ENCODE data around the gene CALHM1. TPM values are rescaled to one million over a fixed set of nuclear protein-coding genes. Genes with fewer than 3 reads are reported as not detected.

CALHM1 gene
- total RNA-seq, 1 donor from 2014 or later: not detected

DNA sequence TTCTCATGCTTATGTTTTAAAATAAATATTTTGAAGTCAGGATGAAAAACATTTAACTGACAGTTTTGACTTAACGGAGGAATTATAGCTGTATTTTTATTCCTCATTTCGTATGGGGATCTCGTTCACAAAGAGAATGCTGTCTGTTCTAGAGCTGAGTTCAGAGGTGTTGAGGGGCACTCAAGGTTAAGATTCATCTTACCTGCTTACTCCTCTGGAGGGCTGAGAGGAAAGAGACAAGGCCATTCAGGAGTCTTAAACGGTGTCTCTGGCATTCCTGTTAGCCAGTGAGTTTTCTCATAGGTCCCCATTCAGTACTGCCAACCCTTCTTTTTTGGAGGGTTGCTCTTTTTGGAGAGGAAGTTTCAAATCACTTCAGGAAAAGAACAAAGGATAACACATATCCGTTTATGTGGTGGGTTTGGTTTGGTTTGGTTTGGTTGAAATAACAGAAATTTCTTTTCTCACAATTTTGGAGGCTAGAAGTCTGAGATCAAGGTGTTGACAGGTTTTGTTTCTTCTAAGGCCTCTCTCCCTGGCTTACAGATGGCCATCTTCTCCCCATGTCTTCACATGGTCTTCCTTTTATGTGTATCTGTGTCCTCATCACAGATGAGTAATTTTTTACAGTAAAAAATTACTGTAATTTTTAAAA is 29.6 kb downstream of the CALHM1 start:
- DNase-seq (ENCODE audit: low spot score): no peak
- Mint-ChIP-seq H3K4me3 (ENCODE audit: unreplicated experiment) (no peak overlapping the region), H3K36me3 (ENCODE audit: low read depth) (peaks cover 35% of the 10 kb centered on the region), H3K4me1 (ENCODE audit: low read depth) (peaks cover 7% of the 10 kb centered on the region), H3K27ac (ENCODE audit: unreplicated experiment) (no peak overlapping the region), H3K9me3 (ENCODE audit: low read depth) (no peaks in the 10 kb centered on the region), H3K27me3 (ENCODE audit: low read depth) (no peaks in the 10 kb centered on the region)
- TF ChIP-seq CTCF (IDR thresholded peaks at IDR 0.05): no peak

DNA sequence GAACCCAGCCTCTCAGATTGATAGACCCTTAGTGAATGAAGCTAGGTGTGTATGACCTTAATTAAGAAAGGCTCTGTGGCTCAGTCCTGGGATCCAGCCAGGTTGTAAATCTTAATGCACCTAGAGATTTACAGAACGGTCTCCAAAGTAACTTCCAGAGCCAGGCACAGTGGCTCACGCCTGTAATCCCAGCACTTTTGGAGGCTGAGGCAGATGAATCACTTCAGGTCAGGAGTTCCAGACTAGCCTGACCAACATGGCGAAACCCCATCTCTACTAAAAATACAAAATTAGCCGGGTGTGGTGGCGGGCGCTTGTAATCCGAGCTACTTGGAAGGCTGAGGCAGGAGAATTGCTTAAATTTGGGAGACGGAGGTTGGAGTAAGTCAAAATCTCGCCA is 30.8 kb downstream of the CALHM1 start:
- no peak overlapping the region for H3K4me3 Mint-ChIP-seq (ENCODE audit: unreplicated experiment)
- no peaks in the 10 kb centered on the region for H3K9me3 Mint-ChIP-seq (ENCODE audit: low read depth)
- H3K4me1 Mint-ChIP-seq (ENCODE audit: low read depth): no peaks in the 10 kb centered on the region
- no peak for TF ChIP-seq CTCF (IDR thresholded peaks at IDR 0.05)
- H3K36me3 Mint-ChIP-seq (ENCODE audit: low read depth): peaks cover 41% of the 10 kb centered on the region
- H3K27ac Mint-ChIP-seq (ENCODE audit: unreplicated experiment): no peak overlapping the region
- no peaks in the 10 kb centered on the region for H3K27me3 Mint-ChIP-seq (ENCODE audit: low read depth)
- no peak for DNase-seq (ENCODE audit: low spot score)

- H3K27me3 Mint-ChIP-seq (ENCODE audit: low read depth): no peaks in the 10 kb centered on the region
- TF ChIP-seq CTCF (IDR thresholded peaks at IDR 0.05): no peak
- no peak overlapping the region for H3K4me3 Mint-ChIP-seq (ENCODE audit: unreplicated experiment)
- H3K9me3 Mint-ChIP-seq (ENCODE audit: low read depth): no peaks in the 10 kb centered on the region
- H3K36me3 Mint-ChIP-seq (ENCODE audit: low read depth): peaks cover 54% of the 10 kb centered on the region
- DNase-seq (ENCODE audit: low spot score): no peak
- H3K27ac Mint-ChIP-seq (ENCODE audit: unreplicated experiment): no peak overlapping the region
- H3K4me1 Mint-ChIP-seq (ENCODE audit: low read depth): no peaks in the 10 kb centered on the region
Measured at GRCh38 chr10:103423748-103424147, 35.0 kb downstream of the CALHM1 start.

DNA sequence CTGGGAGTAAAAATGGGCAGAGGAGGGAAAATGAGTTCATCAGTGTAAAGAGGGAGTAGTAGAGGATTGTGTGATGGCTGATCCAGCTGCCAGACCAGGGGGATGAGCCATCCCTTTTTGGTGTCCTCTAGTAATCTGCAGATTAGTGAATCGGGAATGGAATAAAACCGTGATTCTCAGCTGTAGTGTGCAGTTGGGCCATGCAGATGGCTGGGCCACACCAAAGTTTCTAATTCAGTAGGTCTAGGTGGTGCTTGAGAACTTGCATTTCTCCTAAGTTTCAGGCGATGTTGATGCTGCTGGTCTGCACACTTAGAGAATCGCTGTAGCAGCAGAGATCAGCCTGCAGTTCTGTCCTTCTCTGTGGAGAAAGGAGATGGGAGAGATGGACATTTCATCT is 39.6 kb downstream of the CALHM1 start:
- H3K36me3 Mint-ChIP-seq (ENCODE audit: low read depth): peaks cover 54% of the 10 kb centered on the region
- H3K27ac Mint-ChIP-seq (ENCODE audit: unreplicated experiment): no peak overlapping the region
- no peaks in the 10 kb centered on the region for H3K4me1 Mint-ChIP-seq (ENCODE audit: low read depth)
- no peak for TF ChIP-seq CTCF (IDR thresholded peaks at IDR 0.05)
- no peak for DNase-seq (ENCODE audit: low spot score)
- H3K27me3 Mint-ChIP-seq (ENCODE audit: low read depth): no peaks in the 10 kb centered on the region
- H3K4me3 Mint-ChIP-seq (ENCODE audit: unreplicated experiment): no peak overlapping the region
- no peaks in the 10 kb centered on the region for H3K9me3 Mint-ChIP-seq (ENCODE audit: low read depth)

GRCh38 chr10:103417601-103418000 is 41.1 kb downstream of the CALHM1 start:
- Mint-ChIP-seq H3K27me3 (ENCODE audit: low read depth) (no peaks in the 10 kb centered on the region), H3K27ac (ENCODE audit: unreplicated experiment) (no peak overlapping the region), H3K4me3 (ENCODE audit: unreplicated experiment) (no peak overlapping the region), H3K4me1 (ENCODE audit: low read depth) (no peaks in the 10 kb centered on the region), H3K9me3 (ENCODE audit: low read depth) (no peaks in the 10 kb centered on the region), H3K36me3 (ENCODE audit: low read depth) (peaks cover 47% of the 10 kb centered on the region)
- TF ChIP-seq CTCF (IDR thresholded peaks at IDR 0.05): no peak
- DNase-seq (ENCODE audit: low spot score): no peak

All from chondrocyte (in vitro differentiated cells).